Measurements from ENCODE around the gene SAMSN1. TPM values are rescaled to one million over a fixed set of nuclear protein-coding genes. Genes with fewer than 3 reads are reported as not detected.
"Not testable (repeated sequence)": the region's sequence is repeated elsewhere in the genome, so short reads cannot be mapped to it uniquely, and the experiment has no call there.

Gene SAMSN1
- total RNA-seq, 1 experiment from 2014 or later, result not detected

DNA sequence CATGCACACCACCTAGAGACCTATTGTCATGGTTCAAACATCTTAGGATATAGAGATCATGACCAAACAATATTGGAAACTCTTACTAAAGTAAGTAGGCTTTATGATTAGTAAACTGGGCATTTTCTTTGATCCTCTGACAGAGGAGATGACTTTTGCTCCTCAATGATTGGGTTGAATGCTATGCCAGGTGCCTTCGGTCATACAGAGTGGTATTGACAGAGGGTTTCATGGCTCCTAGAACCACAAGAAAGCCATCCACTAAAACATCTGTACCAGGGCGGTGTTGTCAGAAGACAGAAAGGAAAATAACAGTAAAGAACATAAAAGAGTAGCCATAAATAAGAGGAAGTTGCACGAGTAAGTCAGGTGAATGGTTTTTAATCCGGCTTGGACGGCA lies 20.8 kb upstream of the SAMSN1 start:
- no peak for DNase-seq (ENCODE audit: low read depth)

DNA sequence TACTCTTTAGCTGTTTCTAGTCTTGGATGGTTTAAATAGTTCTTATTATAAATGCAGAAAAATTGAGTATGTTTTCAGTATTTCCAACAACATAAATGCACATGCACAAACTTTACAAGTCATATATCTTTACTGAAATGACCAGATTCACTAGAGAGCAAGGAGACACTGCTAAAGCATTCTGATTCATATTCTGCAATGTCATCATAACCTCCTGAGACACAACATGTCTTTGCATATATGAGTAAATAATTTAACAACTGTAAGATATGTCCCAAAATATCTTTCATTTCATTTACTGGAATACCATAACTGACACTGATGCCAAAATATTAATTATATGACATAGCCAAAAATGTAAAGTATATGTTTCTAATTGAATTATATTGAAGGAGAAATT lies 16.8 kb upstream of the SAMSN1 start:
- DNase-seq (ENCODE audit: low read depth), result no peak

DNA sequence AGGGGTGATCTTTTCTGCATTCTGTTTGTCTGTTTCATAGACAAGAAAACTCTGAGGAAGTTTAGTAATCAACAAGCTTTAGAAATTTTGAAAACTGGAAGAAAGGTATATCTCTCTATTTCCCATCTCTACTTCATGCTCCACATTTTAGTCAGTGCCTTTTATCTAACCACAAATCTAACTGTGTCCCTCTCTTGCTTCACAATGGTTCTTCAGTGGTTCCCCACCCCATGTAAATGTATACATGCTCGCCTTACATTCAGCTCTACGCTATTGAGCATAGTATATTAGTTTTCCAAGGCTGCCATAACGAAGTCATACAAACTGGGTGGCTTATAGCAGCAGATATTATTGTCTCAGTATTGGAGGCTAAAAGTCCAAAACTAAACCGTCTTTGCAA lies 14.4 kb upstream of the SAMSN1 start:
- DNase-seq (ENCODE audit: low read depth), result no peak

DNA sequence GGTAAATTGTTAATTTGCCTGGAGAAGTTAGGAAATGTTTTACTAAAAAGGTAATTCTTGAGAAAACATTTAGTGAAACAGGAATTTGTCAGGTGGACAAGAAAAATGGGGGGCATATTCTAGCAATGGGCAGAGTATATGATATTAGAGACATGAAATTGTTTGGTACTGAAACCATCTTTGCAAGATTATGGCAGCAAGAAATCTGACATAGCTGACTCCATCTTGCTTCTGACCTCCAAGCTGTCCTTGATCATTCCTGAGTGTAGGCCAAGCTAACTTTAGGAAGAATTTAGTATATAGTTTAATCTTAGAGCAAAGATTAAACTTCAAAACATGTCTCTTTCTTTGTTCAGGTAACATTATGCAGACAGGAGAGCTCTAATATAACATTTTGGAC lies 14.0 kb upstream of the SAMSN1 start:
- DNase-seq (ENCODE audit: low read depth), result no peak

DNA sequence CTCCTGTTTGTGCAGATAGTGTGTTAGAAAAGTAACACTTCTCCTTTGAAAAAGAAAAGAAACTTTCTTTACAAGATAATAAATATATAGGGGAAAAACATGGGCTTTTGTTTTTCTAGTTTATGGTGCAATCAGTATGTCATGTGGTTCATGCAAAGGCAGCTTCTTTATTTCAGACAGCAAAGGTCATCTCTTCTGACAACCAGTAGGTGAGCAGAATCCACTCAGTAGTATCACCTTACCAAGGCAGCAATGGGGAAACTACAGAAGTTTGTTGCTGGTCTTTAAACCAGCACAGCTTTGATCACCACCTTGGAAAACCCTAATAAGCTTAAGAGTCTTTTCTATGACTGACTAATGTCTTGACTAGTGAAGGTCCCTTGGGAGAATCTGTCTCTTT lies 13.0 kb upstream of the SAMSN1 start:
- DNase-seq (ENCODE audit: low read depth), result no peak

DNA sequence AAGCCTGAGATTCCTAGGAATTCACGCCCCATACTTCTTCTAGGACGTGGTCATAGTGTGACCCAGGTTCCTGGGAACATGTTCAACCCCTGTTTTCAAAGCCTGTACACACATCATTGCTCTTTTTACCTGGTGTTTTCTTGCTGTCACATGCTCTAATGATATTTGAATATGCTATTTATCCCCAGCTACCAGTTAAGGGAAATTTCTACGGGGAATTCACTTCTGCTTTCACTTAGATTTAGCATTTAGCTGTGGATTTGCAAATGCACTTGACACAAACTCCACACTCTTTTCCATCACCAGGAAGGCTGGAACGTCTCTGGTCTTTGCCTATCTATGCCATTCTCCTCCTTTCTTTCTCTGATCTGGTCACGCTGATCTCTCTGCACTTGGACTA lies 11.3 kb upstream of the SAMSN1 start:
- no peak for DNase-seq (ENCODE audit: low read depth)

DNA sequence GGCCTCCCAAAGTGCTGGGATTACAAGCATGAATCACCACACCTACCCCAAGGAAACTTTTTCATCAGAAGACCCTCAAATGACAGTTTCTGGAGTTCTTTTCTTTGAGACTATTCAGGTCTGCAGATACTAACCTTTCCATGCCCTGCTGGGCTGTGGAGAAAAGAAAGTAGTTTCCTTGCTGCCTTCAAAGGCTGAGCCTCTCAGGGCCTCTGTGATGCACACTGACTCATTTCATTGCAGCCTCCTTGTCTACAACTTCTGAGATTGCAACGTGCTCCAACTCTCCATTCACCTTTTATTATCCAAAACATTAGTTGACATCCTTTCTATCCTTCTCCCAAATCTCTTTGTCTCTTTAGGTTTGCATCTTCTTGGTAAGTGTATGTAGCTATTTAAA lies 8.8 kb upstream of the SAMSN1 start:
- DNase-seq (ENCODE audit: low read depth), result peak; percentile 8

DNA sequence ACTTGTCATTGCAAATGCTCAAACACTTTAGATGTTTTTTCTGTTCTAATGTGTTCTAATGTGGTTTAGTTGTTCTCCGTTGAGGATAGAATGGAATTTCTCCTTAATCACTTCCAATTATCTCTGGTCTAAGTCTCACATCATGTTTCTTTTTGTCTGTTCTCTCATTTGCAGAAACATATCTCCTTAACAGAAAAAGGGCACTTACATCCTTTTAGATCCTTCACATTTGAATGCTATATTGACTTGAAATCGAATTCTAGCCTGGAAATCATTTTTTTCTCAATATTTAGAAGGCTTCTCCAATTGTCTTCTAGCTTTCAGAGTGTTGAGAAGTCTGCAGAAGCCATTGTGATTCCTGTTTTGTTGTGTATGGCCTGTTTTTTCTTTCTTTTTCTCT lies 7.3 kb upstream of the SAMSN1 start:
- no peak for DNase-seq (ENCODE audit: low read depth)

DNA sequence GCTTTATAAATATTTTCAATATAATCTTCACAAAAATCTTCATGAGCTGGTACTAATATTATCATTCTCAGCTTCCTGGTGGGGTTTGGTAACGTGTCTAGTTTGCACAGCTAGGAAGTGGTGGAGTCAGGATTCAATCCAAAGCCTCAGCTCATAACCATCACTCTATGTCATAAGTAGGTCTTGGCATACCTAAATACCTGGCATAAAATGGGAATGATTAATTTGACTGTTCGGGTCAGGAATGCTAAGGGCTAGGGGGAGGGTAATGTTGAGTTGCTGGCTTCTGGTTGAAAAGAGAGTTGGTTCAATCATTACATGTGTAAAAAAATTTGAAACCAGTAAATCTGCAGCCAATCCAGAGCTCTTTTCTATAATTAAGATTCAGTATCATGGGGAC lies 5.6 kb upstream of the SAMSN1 start:
- no peak for DNase-seq (ENCODE audit: low read depth)

DNA sequence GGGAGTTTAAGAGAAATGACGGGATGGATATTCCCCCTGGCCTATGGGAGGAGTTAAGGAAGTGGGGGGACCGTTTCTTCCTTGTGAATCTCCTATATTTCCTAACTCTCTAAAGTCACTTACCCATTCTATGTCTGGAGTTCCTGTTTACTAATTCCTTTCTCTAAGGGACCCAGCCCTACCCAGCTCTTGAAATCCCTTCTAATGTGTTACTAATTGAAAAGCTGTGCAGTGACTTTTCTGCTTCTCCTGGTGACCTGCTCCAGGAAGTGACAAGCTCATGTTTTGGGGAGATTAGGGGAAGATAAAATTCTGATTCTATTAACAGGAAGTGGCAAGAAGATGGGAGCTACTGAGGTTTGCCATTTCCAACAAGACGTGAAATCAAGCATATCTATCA lies 4.0 kb upstream of the SAMSN1 start:
- DNase-seq (ENCODE audit: low read depth), result no peak

DNA sequence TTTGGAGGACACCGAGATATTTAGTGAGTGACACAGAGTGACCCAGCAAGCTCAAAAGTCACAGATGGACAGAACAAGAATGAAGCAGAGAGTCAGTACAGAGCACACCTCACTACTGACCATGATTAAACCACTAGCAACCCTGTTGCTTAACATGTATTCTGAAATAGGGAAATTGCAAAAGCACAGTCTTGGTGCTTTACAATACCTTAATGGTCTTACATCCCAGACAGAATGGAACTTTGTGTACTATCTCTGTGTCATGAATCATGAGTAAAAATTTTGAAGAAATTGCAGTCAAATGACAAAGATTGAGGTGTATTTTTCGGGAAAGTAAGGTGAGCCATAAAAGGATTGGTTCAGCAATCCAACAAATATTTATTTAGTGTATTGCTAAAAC lies 2.7 kb upstream of the SAMSN1 start:
- no peak for DNase-seq (ENCODE audit: low read depth)

DNA sequence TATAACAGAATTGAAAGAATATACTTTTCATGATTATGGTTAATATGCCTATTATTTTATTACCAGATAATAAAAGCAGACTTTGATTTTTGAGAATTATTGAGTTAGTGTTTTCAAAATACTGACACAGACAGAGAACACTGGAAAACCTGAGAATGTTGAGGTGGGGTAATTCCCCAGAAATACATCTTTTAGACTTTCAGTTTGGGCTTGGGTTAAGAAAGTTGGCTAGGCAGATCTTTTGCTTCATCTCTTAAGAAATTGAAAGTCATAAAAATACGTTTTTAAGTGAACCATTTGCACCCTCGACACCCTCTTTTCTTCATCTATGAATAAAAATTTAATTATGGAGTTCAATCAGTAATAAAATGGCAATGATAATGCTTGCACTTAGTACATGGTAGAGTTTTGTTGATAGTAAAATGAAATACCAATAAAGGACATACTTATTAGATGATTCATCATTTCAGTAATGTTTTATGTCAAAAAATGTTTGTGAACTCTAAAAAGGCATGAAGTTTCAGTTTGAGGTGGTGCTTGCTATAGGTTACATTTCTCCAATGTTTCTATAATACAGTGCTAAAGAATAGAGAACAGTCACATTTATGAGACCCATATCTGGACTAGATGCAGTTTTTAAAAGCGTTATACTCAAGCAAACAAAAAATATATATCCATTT lies 1.9 kb upstream of the SAMSN1 start:
- no peak for DNase-seq (ENCODE audit: low read depth)

DNA sequence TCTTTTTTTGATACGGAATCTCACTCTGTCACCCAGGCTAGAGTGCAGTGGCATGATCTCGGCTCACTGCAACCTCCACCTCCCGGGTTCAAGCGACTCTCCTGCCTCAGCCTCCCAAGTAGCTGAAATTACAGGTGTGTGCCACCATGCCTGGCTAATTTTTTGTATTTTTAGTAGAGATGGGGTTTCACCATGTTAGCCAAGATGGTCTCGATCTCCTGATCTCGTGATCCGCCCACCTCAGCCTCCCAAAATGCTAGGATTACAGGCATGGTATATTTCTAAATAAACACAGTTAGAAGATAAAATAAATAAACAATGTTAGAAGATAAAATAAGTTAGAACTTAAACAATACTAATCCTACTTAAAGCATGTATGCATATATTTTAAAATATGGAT lies 604 bp upstream of the SAMSN1 start:
- not testable (repeated sequence) for DNase-seq (ENCODE audit: low read depth)

DNA sequence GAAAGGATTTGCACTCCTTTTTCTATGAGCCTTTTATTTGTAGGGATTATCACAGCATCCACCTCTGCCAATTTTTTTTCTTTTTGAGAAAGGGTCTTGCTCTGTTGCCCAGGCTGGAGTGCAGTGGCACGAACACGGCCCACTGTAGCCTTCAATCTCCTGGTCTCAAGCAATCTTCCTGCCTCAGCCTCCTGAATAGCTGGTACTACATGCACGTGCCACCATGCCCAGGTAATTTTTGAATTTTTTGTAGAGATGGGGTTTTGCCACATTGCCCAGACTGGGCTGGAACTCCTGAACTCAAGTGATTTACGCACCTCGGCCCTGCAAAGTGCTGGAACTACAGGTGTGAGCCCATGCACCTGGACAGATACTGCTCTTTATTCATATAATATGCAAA lies 2.1 kb downstream of the SAMSN1 start:
- DNase-seq (ENCODE audit: low read depth), result no peak

DNA sequence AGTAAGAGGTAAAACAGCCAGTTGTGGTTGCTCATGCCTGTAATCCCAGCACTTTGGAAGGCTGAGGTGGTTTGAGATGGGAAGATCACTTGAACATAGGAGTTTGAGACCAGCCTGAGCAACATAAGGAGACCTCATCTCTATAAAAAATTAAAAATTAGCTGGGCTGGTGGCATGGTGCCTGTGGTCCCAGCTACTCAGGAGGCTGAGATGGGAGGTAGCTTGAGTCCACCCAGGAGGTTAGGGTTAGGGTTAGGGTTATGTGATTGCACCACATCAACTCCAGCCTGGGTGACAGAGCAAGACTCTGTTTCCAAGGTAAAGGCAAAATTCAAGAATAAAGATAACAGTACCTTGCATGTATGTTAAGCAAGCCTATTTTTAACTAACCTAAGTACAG lies 3.5 kb downstream of the SAMSN1 start:
- no peak for DNase-seq (ENCODE audit: low read depth)

DNA sequence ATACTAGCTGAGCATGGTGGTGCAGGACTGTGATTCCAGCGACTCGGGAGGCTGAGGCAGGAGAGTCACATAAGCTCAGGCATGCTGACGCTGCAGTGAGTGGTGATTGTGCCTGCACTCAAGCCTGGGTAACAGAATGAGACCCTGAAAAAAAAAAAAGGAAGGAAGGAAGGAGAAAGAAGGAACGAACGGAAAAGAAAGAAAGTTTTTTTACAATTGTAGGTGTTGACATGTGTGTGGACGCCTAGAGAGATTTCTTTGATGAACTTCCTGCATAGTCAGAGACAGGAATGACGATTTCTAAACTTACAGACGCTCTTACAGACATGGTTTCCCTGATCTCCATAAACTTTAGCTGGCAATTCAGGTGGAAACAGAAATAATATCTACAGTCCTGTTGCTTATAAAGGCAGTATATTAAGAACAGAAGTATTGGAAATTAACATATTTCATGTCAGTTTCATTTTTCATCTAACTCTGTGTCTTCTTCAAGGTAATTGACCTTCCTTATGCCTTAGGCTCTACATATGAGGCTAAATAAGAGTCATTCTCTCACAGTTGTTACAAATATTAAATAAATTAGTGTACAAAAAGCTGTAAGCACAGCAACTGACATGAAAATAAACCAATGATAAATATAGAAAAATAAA lies 4.1 kb downstream of the SAMSN1 start:
- DNase-seq (ENCODE audit: low read depth), result no peak

DNA sequence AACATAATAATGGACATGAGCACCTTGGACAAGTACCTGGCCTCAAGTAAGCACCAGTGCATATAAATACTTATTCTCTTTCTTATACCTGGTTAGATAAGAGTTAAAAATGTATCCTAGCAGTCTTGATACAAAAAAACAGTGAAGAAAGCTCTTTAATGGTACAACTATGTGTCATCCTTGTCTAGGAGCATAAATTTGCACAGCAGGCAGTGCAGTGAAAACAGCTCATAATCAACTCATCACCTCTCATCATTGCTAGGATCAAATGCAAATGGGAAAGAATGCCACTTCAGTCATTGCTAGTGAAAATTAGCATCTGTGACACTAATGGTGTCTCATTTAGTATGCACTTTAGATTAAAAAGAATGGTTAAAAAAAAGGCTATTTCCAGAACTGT lies 7.6 kb downstream of the SAMSN1 start:
- no peak for DNase-seq (ENCODE audit: low read depth)

DNA sequence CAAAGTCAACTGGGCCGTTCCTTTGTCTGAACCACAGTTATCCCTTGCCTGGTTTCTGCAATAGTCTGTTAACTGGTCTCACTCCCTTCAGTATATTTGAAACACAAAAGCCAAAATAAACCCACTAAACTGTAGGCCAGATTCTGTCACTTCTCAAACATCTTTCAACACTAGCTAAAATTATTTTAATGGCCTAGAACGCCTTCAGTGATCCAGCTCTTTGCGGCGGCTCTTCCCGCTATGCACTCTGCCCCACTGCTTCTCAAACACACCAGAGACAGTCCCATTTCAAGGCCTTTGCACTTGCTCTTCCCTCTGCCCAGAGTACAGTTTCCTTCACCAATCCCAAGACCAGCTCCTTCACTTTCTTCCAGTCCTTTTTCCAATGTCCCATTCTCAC lies 9.2 kb downstream of the SAMSN1 start:
- no peak for DNase-seq (ENCODE audit: low read depth)

DNA sequence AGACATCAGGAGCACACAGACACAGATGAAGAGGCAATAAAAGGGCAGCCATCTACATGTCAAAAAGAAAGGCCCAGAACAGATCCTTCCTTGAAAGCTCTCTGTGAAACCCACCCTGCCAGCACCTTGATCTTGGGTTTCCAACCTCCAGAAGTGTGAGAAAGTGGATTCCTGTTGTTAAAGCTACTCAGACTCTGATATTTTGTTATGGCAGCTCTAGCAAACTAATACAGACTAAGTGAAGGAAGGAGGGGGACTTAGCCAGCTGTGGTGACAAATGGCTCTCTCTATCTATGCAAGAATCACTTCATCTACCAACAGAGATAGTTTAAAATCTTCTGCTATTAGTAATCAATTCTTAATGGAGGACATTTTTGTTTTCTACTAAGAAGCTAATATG lies 10.4 kb downstream of the SAMSN1 start:
- no peak for DNase-seq (ENCODE audit: low read depth)

DNA sequence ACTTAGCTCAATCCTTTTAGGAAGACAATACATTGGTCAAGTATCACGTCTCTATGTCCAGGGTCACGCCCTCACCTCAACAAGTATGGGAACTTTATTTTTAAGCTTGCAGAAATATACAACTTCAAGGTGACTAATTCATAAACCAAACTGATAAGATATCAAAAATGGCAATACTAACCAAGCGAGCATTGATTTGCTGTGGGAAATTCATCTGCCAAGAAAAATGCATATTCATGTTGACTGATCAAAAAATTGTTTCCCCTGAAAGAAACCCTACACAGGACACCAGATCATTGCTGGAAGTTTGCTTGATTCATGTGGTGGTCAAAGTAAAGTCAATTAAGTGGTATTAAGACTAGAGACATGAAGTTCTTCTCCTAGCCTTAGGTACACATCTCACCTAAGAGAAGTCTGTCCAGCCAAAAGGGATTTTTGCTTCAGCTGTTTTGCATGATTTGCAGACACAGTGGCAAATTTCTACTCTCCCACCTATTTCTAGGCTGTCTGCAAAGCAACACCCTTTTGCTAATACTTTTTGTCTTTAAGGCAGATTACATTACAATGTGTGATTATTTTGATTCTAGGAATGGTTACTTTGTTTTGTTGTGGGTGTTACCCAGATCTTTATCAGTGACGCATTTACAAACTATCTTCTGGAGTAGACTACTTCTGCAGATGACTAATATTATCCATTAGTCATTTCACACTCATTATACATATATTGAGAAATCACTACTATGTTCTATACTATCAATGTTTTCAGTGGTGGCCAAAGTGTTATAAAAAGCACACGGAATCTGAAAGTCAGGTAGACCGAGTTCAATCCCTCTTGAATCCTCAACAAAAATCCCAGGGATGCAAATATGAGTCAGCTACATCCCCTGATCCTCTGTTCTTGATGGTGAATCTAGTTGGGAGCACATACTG lies 12.4 kb downstream of the SAMSN1 start:
- peak; percentile 73 for DNase-seq (ENCODE audit: low read depth)

DNA sequence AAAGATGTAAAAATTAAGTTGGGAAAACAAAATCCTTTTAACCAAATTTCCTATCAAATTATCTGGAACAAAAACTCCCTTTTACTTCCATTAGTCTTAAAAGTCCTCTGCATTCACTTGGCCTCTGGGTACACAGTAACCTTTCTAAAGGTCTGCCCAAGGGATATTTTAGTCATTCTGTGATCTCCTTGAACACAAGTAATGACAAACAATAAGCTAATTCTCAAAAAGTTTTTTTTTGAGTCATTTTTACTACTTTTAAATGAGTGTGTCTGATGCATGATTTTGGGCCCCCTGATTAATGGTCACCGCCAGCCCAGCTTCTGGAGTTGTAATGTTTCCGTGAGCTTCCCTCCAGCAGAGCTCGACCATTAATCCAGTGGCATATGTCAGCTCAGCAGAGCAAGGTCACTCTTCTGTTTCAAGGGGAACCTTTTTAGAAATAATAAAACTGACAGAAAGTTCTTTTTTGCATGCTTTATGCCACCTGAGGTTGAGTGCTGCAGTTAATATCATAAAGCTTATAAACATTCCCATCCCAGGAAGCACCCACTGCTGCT lies 14.3 kb downstream of the SAMSN1 start:
- no peak for DNase-seq (ENCODE audit: low read depth)

DNA sequence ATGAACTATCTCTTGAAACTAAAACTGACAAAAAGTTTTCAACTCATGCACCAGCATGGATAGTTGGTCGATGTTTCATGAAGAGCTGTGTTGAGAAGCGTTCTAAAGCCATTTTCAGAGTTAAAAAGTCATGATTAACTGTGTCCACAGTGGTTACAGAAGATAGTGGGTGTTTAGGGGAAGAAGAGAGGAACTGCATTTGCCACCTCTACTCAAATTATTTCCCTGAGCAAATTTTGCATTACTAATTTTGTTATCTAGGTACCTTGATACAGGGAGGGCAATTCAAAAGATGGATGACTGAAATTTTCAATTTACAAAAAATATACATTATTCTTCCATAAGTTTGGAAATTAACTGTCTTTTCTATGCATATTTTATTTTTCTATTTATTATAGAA lies 15.5 kb downstream of the SAMSN1 start:
- no peak for DNase-seq (ENCODE audit: low read depth)

DNA sequence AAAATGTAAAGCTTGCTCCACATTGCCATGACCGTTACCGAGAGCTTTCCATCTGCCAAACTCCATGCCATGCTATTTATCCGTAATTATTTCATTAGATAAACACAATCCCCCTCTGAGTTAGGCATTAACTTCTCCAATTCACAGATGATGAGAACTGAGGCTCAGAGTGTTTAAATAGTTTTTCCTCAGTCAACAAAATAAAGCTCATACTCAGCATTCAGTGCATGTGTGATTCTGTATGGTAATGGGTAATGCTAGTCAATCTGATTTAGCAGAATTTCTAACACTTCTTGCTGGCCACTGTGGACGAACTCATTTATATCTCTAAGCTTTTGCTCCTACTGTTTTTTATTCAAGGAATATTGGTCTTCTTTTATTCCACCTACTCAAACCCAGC lies 17.3 kb downstream of the SAMSN1 start:
- no peak for DNase-seq (ENCODE audit: low read depth)

All from M059J (cell line).